Measurements from ENCODE around the gene UBTF.

UBTF gene

GRCh38 chr17:44213403-44214229, 5.9 kb downstream of the UBTF start:
- no peak for DNase-seq (ENCODE audit: low read depth)

GRCh38 chr17:44212507-44213402, 6.7 kb downstream of the UBTF start:
- no peak for DNase-seq (ENCODE audit: low read depth)

DNA sequence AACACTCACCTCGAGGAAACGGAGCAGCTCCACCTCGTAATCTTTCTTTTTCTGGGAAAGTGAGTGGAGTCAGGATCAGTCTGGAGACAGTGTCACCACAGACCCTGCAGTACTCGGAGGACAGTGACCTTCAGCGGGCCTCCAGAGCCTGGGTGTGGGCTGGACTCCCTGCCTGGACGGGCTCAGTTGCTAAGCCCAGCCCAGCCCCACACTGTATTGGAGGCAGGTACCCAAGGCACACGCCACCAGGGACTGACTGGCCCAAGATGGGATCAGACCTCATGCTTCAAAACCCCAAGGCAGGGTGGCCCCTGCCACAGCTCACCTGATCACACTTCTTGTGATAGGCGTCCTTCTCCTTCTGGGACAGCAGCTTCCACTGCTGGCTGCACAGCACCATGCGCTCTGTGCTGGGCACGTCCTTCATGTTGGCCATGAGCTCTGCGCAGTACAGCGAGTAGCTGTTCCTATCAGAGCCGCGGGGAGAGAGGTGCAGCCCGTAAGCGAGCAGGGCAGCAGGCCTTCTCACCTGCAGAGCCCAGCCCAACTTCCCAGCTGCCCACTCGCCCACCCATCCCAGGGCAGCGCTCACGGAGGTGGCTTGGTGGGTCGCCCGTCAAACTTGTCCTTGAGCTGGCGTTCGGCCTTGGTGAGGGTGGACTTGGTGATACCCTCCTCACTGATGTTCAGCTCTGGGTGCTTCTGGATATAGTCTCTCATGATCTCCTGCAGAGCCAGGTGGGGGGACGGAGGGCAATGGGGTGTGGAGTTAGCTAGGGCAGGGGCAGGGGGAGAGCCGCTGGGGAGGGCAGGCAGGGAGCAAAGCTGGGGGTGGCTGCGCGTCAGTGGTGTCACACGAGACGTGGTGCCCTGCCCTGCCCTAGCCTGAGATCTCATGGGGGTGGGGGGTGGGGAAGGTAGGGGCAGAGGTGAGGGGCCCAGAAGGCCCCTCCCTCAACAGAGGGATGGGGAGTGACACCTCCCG, 7.9 kb downstream of the UBTF start:
- no peak for DNase-seq (ENCODE audit: low read depth)

- DNase-seq (ENCODE audit: low read depth) = no peak
These were observed 8.9 kb downstream of the UBTF start for GRCh38 chr17:44210342-44211192.

DNA sequence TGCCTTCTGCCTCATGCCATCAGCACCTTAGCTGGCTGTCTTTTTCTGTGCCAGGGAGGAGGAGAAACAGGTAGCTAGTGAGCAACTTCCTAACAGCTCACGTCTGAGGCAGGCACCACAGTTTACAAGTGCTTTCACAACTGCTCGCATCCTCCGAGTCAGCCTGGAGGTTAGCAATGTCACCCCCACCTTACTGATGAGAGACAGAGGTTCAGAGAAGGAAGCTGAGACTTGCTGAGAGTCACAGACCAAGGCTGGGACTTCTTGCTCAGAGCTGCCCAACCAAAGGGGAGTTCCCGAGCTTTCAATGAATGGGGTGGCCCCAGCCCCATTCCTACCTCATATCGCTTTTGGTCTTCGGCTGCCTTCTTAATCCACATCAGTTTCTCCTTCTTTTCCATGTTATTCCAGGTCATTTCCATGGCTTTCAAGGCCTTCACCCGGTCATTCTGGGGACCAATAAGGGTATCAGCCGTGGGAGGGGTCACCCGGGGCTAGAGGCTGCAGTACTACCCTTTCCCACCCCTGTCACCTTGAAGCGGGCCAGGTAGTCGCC, 9.6 kb downstream of the UBTF start:
- no peak for DNase-seq (ENCODE audit: low read depth)

GRCh38 chr17:44207743-44208142, 11.7 kb downstream of the UBTF start:
- DNase-seq (ENCODE audit: low read depth) = no peak

- no peak for DNase-seq (ENCODE audit: low read depth)
These were observed 12.2 kb downstream of the UBTF start for GRCh38 chr17:44207319-44207718.

GRCh38 chr17:44206825-44207155, 12.7 kb downstream of the UBTF start:
- DNase-seq (ENCODE audit: low read depth) = no peak

DNA sequence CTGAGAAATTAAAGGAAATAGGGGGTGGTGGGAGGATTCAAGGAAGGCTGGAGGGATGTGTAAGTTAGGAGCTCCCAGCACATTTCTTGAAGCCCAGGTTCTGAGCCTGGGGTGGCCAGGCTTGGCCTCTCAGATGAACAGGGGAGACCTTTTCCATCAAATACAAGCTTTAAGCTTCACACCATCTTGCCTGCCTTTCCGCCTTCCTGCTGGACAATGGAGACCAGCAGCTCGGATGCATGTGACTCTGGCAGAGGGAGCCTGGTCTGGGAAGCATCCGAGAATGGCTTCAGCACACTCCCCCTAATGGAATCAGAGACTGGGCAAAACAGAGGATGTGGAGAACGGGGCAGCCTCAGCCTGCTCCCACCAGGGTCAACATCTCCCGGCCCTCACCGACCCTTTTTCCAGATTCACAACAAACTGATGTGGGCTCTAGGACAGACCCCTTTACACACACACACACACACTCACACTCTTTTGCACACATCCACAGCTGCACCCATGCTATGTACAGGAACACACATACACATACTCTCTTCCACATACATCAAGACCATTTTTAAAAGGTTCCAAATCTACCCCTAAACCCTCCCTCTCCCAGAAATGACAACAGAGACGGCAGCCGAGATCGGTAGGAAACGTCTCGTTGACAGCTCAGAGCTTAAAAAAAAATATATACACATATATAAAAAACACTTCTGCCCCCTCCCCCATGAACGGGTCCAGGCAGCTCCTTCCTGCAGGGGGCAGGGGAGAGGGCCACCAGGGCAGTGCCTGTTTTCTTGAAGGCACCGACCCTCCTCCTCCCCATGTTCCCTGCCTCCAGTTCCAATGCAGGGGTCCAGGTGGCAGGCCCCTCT, 13.3 kb downstream of the UBTF start:
- no peak for DNase-seq (ENCODE audit: low read depth)

- DNase-seq (ENCODE audit: low read depth) = no peak
These were observed 15.0 kb downstream of the UBTF start for GRCh38 chr17:44204441-44204882.

DNA sequence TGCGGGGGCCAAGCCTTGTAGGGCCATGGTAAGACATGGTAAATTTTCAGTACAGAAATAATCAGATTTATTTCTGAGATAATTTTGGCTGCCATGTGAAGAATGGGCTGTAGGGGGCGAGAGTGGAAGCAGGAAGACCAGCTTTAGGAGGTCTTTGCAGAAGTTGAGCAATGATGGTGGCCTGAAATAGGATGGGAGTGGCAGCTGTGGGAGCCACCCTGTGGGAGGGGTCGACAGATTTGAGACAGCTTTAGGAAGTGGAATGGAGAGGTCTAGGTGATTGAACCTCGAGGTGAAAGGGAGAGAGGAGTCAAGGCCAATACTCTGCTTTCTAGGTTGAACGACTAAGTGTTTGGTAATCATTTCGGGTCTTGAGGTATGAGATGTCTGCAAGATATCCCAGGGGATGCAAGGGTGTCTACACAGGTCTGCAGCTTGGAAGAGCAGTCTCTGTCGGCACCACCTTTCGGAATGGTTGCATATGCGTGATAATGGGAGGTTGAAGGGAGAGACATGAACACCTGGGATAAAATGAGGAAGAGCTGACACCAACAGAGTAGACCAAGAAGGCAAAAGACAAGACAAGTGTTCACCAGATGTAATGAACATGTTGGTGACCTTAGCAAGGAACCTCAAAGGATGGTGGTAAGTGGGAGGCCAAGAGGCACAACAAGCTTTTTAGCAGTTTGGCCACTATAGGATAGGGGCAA, 15.6 kb downstream of the UBTF start:
- no peak for DNase-seq (ENCODE audit: low read depth)

GRCh38 chr17:44202756-44203155, 16.7 kb downstream of the UBTF start:
- no peak for DNase-seq (ENCODE audit: low read depth)

GRCh38 chr17:44200478-44201155, 18.9 kb downstream of the UBTF start:
- no peak for DNase-seq (ENCODE audit: low read depth)

DNA sequence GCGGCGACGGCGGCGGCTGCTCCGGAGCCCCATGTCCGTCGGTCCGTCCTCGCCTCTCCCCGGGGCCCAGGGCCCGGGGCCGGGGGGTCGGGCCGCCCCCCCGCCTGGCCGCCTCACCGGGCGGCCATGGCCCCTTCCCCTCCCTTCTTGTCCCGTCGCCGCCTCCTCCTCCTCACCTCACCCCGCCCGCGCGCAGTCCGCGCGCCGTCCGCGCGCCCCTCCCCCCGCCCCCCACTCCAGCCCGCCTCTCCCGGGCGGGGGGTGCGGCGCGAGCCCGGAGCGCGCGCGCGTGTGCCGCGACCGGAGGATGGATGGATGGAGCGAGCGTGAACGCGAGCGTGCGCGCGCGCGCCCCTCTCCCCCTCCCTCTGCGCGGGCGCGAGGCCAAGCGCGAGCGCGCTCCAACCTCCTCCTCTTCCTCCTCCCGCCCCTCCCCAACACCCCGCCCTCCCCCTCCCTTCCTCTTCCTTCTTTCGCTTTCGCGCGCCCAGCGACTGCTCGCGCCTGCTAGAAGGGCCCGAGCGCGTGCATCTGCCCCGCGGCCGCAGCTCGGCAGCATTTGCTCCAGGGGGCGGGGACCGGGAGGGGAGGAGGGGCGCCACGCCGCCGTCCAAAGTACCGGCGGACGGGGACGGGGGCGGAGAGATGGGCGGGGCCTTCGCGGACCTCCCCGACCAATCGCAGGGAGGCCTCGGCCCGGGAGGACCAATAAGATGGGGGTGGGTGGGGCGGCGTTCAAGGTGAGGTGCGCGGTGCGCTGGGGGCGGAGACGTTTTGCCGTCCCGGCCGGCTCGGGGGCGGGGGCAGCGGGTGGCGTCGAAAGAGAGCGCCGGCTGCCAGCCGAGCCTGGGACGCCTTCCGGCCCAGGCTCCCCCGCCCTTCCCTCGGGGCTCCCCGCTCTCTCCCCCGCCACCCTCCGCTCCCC, 19.7 kb downstream of the UBTF start, which contains the start of gene ATXN7L3:
ATXN7L3 (minus strand) TSS at position 332 of the 925 bp plus-strand sequence. CDS start 1,814 bp downstream, outside the sequence.
- peak; percentile 82 for DNase-seq (ENCODE audit: low read depth)

- no peak for DNase-seq (ENCODE audit: low read depth)
These were observed 20.5 kb downstream of the UBTF start for GRCh38 chr17:44198721-44199552.

All from HS-5 (cell line).